ENCODE measurements around the gene IL26.

GRCh38 chr12:68225576-68226476 is at the start of gene IL26:
- TF ChIP-seq, protein P1, sequence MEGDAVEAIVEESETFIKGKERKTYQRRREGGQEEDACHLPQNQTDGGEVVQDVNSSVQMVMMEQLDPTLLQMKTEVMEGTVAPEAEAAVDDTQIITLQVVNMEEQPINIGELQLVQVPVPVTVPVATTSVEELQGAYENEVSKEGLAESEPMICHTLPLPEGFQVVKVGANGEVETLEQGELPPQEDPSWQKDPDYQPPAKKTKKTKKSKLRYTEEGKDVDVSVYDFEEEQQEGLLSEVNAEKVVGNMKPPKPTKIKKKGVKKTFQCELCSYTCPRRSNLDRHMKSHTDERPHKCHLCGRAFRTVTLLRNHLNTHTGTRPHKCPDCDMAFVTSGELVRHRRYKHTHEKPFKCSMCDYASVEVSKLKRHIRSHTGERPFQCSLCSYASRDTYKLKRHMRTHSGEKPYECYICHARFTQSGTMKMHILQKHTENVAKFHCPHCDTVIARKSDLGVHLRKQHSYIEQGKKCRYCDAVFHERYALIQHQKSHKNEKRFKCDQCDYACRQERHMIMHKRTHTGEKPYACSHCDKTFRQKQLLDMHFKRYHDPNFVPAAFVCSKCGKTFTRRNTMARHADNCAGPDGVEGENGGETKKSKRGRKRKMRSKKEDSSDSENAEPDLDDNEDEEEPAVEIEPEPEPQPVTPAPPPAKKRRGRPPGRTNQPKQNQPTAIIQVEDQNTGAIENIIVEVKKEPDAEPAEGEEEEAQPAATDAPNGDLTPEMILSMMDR (IDR thresholded peaks at IDR 0.05) = no peak
- no peak for TF ChIP-seq EP300 (IDR thresholded peaks at IDR 0.05)
- TF ChIP-seq POLR2A (IDR thresholded peaks at IDR 0.05) = no peak

Data from gastroesophageal sphincter (tissue), 3 donors.